NT2/D1 (cell line): ENCODE data around the gene PDGFD.

Experiments
- SUZ12 ChIP-seq: IDR thresholded peaks from 2 replicates; pipeline ENCODE4 v1.6.1; 2011; ENCODE audit not compliant: insufficient read length, insufficient read depth; ENCODE audit errors: extremely low read depth
- YY1 ChIP-seq: IDR thresholded peaks from 2 replicates; pipeline ENCODE4 v1.6.1; 2011; ENCODE audit not compliant: insufficient read length, insufficient read depth
- ZNF274 ChIP-seq: IDR thresholded peaks from 2 replicates; pipeline ENCODE4 v1.6.1; 2011; ENCODE audit warnings: mild to moderate bottlenecking, low read depth, low read length

GRCh38 chr11:104148706-104149105 lies 15.2 kb downstream of the PDGFD start:
- TF ChIP-seq SUZ12 (no peak), ZNF274 (no peak), YY1 (no peak)
